ENCODE data around the gene FMN2. TPM values are rescaled to one million over a fixed set of nuclear protein-coding genes. Genes with fewer than 3 reads are reported as not detected.

The FMN2 gene
- total RNA-seq, 1 donor from 2014 or later = 3.5 TPM

DNA sequence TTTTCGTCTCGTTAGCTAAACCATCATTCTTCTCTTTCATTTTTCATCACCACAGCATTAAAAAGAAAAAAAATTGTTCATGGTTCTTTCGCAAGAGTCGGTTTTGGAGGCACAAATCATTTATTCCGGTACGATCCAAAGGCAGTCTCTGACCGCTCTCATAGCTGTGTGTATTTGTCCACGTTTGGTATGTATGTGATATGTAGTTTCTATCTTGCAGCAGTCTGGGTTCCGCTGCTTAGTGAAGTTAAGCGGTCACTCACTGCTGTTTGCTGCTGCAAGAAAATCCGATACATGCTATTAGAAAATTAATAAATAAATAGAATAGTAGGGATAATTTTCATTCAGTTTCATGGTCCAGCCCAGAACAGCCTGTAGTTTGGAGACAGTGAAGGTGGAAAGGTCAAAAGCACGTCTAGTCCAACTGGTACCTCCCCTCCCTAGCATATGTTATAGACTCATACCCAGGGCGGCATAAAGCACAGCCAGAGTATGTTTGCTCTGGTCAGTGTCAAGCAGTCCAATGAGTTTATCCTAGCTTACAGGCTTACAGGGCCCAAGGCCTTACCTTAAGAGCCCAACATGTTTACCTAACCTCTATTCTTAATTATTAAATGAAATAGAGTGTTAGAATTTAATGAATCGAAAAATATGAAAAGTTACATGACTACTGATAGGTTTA, 2.5 kb downstream of the FMN2 start:
- Mint-ChIP-seq H3K4me3 (ENCODE audit: unreplicated experiment) (peak overlapping the region; percentile 80), H3K27me3 (ENCODE audit: low read depth) (peaks cover 4% of the 10 kb centered on the region), H3K4me1 (ENCODE audit: low read depth) (peaks cover 19% of the 10 kb centered on the region), H3K27ac (ENCODE audit: unreplicated experiment) (peak overlapping the region; percentile 27), H3K9me3 (ENCODE audit: low read depth) (no peaks in the 10 kb centered on the region), H3K36me3 (ENCODE audit: low read depth) (no peaks in the 10 kb centered on the region)
- TF ChIP-seq, protein P1, sequence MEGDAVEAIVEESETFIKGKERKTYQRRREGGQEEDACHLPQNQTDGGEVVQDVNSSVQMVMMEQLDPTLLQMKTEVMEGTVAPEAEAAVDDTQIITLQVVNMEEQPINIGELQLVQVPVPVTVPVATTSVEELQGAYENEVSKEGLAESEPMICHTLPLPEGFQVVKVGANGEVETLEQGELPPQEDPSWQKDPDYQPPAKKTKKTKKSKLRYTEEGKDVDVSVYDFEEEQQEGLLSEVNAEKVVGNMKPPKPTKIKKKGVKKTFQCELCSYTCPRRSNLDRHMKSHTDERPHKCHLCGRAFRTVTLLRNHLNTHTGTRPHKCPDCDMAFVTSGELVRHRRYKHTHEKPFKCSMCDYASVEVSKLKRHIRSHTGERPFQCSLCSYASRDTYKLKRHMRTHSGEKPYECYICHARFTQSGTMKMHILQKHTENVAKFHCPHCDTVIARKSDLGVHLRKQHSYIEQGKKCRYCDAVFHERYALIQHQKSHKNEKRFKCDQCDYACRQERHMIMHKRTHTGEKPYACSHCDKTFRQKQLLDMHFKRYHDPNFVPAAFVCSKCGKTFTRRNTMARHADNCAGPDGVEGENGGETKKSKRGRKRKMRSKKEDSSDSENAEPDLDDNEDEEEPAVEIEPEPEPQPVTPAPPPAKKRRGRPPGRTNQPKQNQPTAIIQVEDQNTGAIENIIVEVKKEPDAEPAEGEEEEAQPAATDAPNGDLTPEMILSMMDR (IDR thresholded peaks at IDR 0.05) = no peak
- no peak for DNase-seq (ENCODE audit: low spot score)

GRCh38 chr1:240096974-240097373, 5.3 kb downstream of the FMN2 start:
- Mint-ChIP-seq H3K4me3 (ENCODE audit: unreplicated experiment) (no peak overlapping the region), H3K27me3 (ENCODE audit: low read depth) (no peaks in the 10 kb centered on the region), H3K9me3 (ENCODE audit: low read depth) (no peaks in the 10 kb centered on the region), H3K4me1 (ENCODE audit: low read depth) (peaks cover 28% of the 10 kb centered on the region), H3K27ac (ENCODE audit: unreplicated experiment) (no peak overlapping the region), H3K36me3 (ENCODE audit: low read depth) (no peaks in the 10 kb centered on the region)
- TF ChIP-seq, protein P1 (IDR thresholded peaks at IDR 0.05) = no peak
- DNase-seq (ENCODE audit: low spot score) = no peak

DNA sequence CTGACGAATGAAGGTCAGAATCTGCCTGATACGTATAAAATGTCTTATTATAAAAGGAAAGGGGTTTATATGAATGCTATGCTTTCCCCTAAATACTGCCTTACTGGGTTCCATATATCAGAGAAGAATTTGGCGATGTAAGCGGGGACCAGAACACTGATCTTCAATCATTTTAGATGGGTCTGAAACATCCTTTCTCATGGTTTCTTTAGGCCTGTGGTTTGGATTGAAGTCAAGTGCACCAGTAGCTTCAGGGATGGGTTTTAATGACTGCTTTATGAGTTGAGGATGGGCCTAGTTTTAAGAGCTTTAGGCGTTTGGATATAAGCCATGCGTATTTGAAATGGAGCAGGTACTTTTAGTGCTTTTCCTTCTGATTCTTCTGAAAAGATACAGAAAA, 6.9 kb downstream of the FMN2 start:
- H3K4me3 Mint-ChIP-seq (ENCODE audit: unreplicated experiment) = no peak overlapping the region
- H3K27me3 Mint-ChIP-seq (ENCODE audit: low read depth) = no peaks in the 10 kb centered on the region
- no peak overlapping the region for H3K27ac Mint-ChIP-seq (ENCODE audit: unreplicated experiment)
- no peaks in the 10 kb centered on the region for H3K9me3 Mint-ChIP-seq (ENCODE audit: low read depth)
- H3K36me3 Mint-ChIP-seq (ENCODE audit: low read depth) = no peaks in the 10 kb centered on the region
- peaks cover 28% of the 10 kb centered on the region for H3K4me1 Mint-ChIP-seq (ENCODE audit: low read depth)
- TF ChIP-seq, protein P1 (IDR thresholded peaks at IDR 0.05) = no peak
- DNase-seq (ENCODE audit: low spot score) = no peak

GRCh38 chr1:240099329-240099728, 7.6 kb downstream of the FMN2 start:
- DNase-seq (ENCODE audit: low spot score) = no peak
- Mint-ChIP-seq H3K9me3 (ENCODE audit: low read depth) (no peaks in the 10 kb centered on the region), H3K4me1 (ENCODE audit: low read depth) (peaks cover 23% of the 10 kb centered on the region), H3K27ac (ENCODE audit: unreplicated experiment) (no peak overlapping the region), H3K36me3 (ENCODE audit: low read depth) (no peaks in the 10 kb centered on the region), H3K27me3 (ENCODE audit: low read depth) (no peaks in the 10 kb centered on the region), H3K4me3 (ENCODE audit: unreplicated experiment) (no peak overlapping the region)
- TF ChIP-seq, protein P1 (IDR thresholded peaks at IDR 0.05) = no peak

GRCh38 chr1:240099748-240100147, 8.1 kb downstream of the FMN2 start:
- Mint-ChIP-seq H3K9me3 (ENCODE audit: low read depth) (no peaks in the 10 kb centered on the region), H3K4me1 (ENCODE audit: low read depth) (peaks cover 23% of the 10 kb centered on the region), H3K36me3 (ENCODE audit: low read depth) (no peaks in the 10 kb centered on the region), H3K27ac (ENCODE audit: unreplicated experiment) (no peak overlapping the region), H3K4me3 (ENCODE audit: unreplicated experiment) (no peak overlapping the region), H3K27me3 (ENCODE audit: low read depth) (no peaks in the 10 kb centered on the region)
- TF ChIP-seq, protein P1 (IDR thresholded peaks at IDR 0.05) = no peak
- DNase-seq (ENCODE audit: low spot score) = no peak
